Fibroblast of skin of scalp (primary cell): ENCODE results near the gene POLL.

Source experiments
- DNase-seq: peaks from one replicate; pipeline ENCODE4 v3.0.0-alpha.2; 2013

POLL gene

DNA sequence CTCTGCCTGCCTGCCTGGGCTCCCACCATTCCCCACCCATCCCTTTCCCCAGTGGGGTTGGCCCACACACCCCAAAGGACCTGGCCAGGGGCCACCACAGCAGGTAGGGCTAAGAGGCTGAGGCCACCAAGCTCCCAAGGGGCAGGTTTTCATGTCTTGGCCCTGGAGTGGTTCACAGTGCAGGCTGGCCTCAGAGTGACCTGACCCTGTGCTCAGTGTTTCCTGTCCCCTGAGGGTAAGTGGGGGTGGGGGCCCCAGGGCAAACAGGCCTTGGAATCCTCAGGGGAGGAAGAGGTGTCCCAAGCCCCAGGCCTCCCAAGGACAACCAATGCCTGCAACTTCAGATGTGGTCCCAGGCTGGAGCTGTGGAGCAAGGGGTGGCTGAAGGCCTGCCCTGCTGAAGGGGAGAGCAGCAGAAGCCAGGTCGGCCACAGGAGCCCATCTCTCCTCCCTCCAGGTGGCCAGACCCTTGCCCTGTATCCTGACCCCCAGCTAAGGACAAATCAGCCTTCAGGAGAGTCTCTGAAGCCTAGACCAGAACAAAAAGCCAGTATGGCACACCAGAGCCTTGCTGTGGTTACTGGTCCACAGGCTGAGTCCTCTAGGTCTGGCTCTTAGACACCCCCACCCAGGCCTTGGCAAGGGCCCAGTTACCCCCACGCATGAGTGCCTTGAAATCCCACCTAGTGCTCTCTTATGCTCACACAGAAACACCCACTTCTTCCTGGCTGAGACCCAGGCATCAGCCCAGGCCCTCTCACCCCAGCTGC lies 27.6 kb downstream of the POLL start:
- no peak for DNase-seq

DNA sequence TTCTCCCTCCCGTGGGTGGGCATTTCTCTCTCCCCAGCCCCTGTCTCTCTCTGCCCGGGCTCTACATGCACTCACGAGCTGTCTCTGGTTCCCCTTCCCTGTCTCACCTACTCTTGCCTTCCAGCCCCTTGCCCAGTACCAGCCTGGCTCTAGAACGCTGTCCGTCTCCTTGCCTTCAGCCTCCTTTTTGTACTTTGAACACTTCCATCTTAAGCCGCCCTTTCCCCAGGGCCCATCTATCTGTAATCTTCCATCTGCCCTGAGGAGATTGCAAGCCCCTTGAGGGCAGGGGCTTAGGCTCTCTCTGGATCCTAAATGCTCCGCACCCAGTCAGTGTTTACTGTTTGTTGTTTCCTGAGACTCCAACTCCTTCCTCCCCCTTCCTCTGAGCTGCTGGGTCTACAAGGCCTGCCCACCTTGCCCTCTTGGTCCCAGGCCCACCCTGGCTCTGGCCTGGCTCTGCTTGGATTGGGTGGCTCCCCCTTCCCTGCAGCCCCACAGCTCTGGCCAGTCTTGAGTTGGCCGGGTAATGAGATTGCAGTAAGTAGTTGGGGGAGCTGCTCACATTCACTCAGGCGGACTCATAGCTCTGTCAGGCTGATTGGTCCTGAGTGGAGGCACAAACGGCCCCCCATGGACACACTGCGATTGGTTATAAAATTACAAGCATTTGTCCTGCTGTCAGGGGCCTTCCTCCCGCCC lies 28.3 kb downstream of the POLL start:
- DNase-seq: no peak

DNA sequence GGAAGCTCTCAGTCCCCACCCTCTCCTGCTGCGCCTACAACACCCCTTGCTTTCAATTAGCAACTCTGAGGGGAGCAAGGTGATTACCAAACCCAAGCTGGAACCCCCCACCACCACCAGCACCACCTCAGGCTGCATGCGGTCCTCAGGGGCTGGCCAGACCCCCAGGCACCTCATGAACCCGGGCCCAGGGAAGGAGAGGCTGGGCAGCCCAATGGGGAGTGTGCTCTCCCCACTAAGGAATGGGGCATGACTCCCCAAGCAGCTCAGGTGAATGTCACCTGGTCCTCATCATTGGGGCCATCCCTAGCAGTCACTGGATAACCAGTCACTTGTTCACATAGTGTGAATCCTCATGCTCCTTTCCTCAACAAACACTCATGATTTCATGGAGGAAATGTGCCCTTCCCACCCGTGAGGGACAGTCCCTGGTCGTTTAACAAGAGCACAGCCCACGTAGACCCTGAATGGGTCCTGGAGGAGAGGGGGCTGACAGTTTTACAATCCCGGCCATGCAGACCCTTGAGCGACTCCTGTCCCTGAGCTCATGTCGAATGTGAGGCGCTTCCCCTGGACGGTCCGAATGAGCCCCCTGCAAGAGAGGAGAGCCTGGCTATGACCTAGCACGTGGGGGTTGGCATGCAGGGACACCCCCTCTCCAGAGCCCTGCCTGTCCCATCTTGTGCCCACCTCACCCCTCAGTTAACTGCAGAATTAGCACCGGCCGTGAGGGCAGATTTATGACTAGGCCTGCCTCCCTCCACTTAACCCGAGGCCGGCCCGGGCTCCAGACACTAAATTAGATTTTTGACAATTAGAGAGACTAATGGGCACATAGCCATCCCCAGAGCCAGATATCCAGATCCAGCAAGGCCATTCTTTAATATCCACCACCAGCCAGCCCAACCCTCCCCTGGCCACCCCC lies 29.1 kb downstream of the POLL start:
- DNase-seq: no peak

DNA sequence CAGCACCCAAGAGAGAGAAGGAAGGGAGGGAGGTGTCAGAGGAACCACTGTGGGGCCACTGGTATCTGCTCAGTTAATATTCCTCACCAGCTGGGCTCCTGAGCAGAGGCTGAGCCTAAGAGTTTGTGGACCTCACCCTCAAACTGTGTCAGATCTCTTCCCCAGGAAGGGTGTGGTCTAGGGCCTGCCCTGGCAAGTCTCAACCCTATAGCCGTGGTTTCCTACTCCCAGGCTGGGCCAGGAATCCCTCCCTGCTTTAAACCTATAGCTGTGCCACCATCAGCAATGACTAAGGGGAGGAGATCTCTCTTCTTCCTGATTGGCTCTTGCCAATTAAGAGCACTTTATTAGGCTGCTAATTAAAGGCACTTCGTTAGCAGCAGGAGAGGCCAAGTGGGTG lies 29.9 kb downstream of the POLL start:
- DNase-seq: no peak

DNA sequence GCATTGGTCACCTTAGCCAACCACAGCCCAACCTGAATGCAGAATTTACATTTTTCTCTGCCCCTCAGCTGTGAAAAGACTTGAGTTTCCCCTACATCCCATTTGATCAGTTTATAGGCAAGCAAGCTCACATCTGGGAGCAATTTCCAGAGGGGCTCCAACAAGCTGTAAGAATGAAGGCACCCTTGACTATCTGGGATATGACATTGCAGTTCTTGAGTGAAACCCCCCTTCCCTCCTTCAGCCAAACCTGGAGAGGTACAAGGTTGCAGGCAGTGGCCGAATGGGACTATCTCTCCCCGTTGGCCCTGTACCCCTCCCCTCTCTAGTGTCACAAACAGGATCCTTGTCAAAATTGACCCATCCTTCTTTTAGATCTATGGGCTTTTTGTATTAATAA lies 30.5 kb downstream of the POLL start:
- no peak for DNase-seq

DNA sequence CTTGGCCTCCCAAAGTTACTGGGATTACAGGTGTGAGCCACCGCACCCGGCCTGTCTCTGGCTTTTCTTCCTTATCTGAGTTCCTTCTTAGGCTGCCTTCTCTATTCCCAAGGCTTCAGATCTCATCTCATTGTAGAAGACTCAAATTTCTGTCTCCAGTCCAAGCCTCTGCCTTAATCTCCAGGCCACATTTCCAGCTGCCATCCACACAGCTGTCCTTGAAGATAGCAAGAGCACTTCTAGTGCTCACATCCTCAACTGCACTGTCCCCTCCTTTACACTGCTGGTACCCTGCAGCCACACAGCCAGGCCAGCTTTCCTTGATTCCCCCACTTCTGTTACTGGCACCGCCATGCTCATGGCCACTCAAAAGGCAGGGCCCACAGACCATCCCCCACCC lies 35.6 kb downstream of the POLL start:
- DNase-seq: no peak

DNA sequence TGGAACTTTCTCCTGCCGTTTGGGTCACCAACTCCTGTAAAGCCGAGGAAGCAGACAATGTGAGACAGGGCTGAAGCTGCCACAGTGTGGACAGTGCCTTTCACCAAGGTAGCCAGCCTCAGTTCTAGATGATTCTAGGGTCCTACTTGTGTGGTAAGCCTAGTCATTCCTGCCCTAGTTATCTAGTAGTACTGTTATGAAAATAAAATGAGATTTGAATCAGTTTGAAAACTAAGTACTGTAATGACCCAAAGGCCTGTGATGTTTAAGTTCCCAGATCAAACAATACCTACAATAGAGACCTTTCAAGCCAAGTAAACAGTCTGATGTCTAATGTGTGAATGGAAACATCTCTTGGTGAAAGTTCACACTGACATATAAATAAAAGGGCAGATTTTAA lies 37.1 kb downstream of the POLL start:
- DNase-seq: no peak

DNA sequence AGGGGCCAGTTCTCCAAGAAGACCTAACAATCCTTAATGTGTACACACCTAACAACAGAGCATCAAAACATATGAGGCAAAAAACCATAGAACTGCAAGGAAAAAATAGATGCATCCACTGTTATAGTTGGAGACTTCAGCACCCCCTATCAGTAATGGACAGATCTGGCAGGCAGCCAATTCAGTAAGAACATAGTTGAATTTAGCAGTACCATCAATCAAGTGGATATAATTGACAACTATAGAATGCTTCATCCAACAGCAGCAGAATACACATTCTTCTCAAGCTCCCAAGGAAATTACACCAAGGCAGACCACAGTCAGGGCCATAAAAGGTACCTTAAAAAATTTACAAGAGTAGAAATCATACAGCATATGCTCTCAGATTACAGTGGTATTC lies 42.2 kb downstream of the POLL start:
- no peak for DNase-seq

DNA sequence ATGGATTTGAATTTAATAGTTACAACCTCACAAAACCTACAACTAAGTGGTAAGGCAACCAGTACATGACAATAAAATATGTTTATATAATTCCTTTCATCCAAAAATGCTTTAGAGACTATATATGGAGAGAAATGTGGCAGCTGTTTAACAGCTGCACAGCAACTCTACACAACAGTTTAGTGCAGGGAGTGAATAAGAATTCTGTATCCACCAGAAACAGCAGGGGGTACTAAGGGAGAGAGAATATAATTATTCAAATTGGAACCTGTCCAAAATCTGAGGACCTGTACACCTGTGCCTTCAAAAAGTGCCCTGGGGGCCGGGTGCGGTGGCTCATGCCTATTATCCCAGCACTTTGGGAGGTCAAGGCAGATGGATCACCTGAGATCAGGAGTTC lies 49.6 kb downstream of the POLL start:
- DNase-seq: no peak

DNA sequence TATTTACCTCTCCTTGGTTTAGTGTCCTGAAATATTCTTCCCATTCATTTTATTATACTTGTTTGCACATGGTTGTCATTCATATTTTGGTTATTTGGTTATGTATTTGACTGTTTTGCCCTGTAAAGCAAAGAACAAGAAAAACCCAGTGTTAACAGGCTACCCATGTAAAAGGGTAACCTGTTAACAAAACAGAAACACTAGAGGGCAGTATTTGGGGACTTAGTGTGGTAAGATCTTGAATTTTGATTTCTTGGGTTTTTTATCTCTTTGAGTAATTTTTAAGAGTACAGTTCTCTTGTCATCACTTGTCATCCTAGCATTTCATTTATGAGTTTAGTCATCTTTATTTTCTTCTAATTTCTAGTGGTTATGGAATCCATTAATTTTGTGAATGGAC lies 51.3 kb downstream of the POLL start:
- DNase-seq: peak; percentile 21

DNA sequence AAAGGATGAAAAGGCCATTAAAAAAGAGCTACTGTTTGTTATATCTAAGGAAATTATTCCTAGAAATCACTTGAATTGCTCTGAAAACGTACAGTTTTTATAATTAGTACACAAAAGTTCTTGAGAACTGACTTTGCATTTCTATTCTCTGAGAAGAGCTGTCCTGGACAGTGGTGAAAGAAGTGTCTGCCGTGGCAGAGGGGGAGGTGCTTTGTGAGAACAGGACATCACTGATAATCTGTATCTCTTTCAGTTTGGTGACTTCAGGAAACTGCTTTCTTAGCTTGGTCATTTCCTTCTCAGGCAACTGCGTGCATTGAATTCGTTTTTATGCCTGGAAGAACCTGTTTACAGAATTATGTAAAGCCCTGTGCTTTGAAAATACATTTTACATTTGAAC lies 52.1 kb downstream of the POLL start:
- no peak for DNase-seq

DNA sequence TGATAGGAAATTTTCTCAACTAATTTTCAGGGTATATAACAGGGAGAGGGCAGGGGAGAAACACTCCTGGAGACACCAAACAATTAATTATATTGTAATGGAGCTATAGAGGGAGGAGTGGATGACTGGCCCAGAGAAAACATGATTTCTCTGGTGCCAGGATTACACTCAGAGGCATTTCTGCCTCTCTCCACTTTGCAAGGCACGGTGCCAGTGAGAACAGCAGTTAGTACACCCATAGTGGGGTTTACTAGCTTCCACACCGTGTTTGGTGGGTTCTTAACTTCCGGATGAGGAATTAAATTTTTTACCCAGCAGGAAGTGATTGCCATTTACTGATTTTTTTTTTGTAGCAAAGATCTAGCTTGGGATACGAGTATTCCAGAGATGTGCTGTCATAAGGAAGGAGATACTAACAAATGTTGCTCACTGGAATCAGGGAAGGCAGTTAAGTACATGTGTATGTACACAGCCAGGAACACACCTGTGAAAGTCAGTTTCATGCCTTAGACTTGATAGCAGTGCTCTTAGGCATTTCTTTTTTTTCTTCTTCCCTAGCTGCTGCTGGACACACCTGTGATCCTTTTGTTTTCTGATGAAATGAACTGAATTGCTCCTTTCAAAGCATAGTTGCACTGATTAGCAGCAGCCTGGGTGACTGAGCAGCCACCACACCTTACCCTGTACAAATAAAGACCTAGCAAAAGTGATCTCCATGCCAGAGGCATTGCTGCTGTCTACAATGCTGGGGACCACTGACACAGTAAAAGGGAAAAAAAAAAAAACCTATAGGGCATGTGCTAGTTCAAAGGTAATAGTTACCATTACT lies 58.1 kb downstream of the POLL start:
- no peak for DNase-seq

DNA sequence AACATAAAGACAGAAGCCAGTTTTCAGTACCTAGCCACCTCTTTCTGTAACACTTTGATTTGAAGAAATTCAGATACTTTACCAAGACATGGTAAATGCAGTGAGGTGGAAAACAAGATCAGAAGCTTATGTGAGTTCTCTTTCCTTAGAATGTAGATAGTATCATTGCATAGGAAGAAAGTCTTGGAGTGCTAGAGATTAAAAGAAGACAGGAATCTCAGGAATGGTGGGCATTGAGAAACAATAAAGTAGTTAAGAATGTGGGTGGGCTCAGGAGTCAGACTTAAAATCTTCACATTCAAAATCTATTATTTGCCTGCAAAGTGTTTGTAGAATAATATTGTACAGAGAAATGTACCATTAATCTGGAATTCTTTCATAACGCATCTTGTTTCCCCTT lies 58.9 kb downstream of the POLL start:
- no peak for DNase-seq
